SK-N-SH (cell line): ENCODE data around the gene SSX2IP. TPM values are rescaled to one million over a fixed set of nuclear protein-coding genes. Genes with fewer than 3 reads are reported as not detected.
"Not testable (repeated sequence)": the region's sequence is repeated elsewhere in the genome, so short reads cannot be mapped to it uniquely, and the experiment has no call there.

Experiments
- CTCF ChIA-PET: fragments of 300-600, 350-600 bp; formaldehyde crosslinking; extraction: SDS; loops from one replicate; lab custom pipeline; 2021; lab: Yijun Ruan, JAX
- POLR2A ChIA-PET: fragments of 350-600 bp; sonication (Branson Sonifier 250); formaldehyde crosslinking; extraction: SDS; loops from one replicate; lab custom pipeline; 2020; ENCODE audit warnings: antibody characterized with exemption, inconsistent platforms; lab: Yijun Ruan, JAX
- DNase-seq: peaks from one replicate; pipeline ENCODE4 v3.0.0; 2012
- H2AFZ ChIP-seq: fragments of 200-600 bp; sonication (generic); 2 replicates; pipeline ENCODE4 v1.8.1; 2016; ENCODE audit warnings: antibody characterized with exemption, mild to moderate bottlenecking, low read depth
- H3F3A ChIP-seq: fragments of 200-600 bp; sonication (generic); replicated peaks from 2 replicates; pipeline ENCODE3; 2016; ENCODE audit warnings: antibody characterized with exemption, mild to moderate bottlenecking; ENCODE audit not compliant: insufficient read depth
- H3K27ac ChIP-seq, 2 experiments: fragments of 200-500 bp in 1 of 2; fragments of 200-600 bp in 1 of 2; sonication (Bioruptor generic) in 1 of 2; sonication (generic), shearing (Covaris generic) in 1 of 2; 2 replicates each; pipeline versions ENCODE4 v1.5.1 to v1.6.1; 2014 to 2016; ENCODE audit warnings: low read depth in 2 of 2, inconsistent platforms in 1 of 2, low read length in 1 of 2, mild to moderate bottlenecking in 1 of 2, mixed read lengths in 1 of 2
- H3K27me3 ChIP-seq: fragments of 200-600 bp; sonication (generic), shearing (Covaris generic); 2 replicates; pipeline ENCODE4 v1.6.1; 2016; ENCODE audit warnings: mixed run types; ENCODE audit not compliant: insufficient read depth
- H3K36me3 ChIP-seq, 2 experiments: fragments of 200-500 bp in 1 of 2; fragments of 200-600 bp in 1 of 2; sonication (Bioruptor generic) in 1 of 2; sonication (generic) in 1 of 2; replicated peaks in 1 of 2; 2 replicates each; pipeline versions ENCODE3 to v1.5.1; 2014 to 2016; ENCODE audit warnings: low read length in 1 of 2, mild to moderate bottlenecking in 1 of 2; ENCODE audit not compliant: insufficient read depth in 2 of 2, control insufficient read depth in 1 of 2
- H3K4me1 ChIP-seq, 2 experiments: fragments of 200-500 bp in 1 of 2; fragments of 200-600 bp in 1 of 2; sonication (Bioruptor generic) in 1 of 2; sonication (generic), shearing (Covaris generic) in 1 of 2; 2 replicates each; pipeline versions ENCODE4 v1.5.1 to v1.6.1; 2014 to 2016; ENCODE audit warnings: low read depth in 1 of 2, low read length in 1 of 2, mixed run types in 1 of 2; ENCODE audit not compliant: insufficient read depth in 2 of 2, control insufficient read depth in 1 of 2
- H3K4me2 ChIP-seq: fragments of 200-600 bp; sonication (generic), shearing (Covaris generic); 2 replicates; pipeline ENCODE4 v1.6.1; 2017; ENCODE audit warnings: mixed run types
- H3K4me3 ChIP-seq, 2 experiments: fragments of 200-500 bp in 1 of 2; fragments of 200-600 bp in 1 of 2; sonication (Bioruptor generic) in 1 of 2; sonication (generic), shearing (Covaris generic) in 1 of 2; 2 replicates each; pipeline versions ENCODE4 v1.5.1 to v1.8.1; 2014 to 2016; ENCODE audit warnings: low read depth in 2 of 2, inconsistent platforms in 1 of 2, low read length in 1 of 2, mild to moderate bottlenecking in 1 of 2, mixed read lengths in 1 of 2, moderate library complexity in 1 of 2
- H3K79me2 ChIP-seq: fragments of 200-600 bp; sonication (generic); 2 replicates; pipeline ENCODE4 v1.8.1; 2017; ENCODE audit warnings: mild to moderate bottlenecking; ENCODE audit not compliant: insufficient read depth
- H3K9ac ChIP-seq: fragments of 200-600 bp; sonication (generic); 2 replicates; pipeline ENCODE4 v1.6.1; 2017; ENCODE audit warnings: mixed run types
- H3K9me2 ChIP-seq: fragments of 200-600 bp; sonication (generic); 2 replicates; pipeline ENCODE4 v1.6.1; 2017; ENCODE audit warnings: mixed run types
- H3K9me3 ChIP-seq: fragments of 200-600 bp; sonication (generic); 2 replicates; pipeline ENCODE4 v1.6.1; 2017; ENCODE audit warnings: mixed run types, mild to moderate bottlenecking, moderate library complexity
- H4K20me1 ChIP-seq: fragments of 200-600 bp; sonication (generic); 2 replicates; pipeline ENCODE4 v1.6.1; 2017; ENCODE audit warnings: mild to moderate bottlenecking, mixed run types; ENCODE audit not compliant: insufficient read depth
- EP300 ChIP-seq, 2 experiments: IDR thresholded peaks; 2 replicates each; pipeline versions ENCODE4 v1.4.0 to v1.6.1; 2012; ENCODE audit warnings: borderline replicate concordance in 1 of 2, low read depth in 1 of 2, low read length in 1 of 2
- EZH2phosphoT487 ChIP-seq: fragments of 200-600 bp; sonication (generic); IDR thresholded peaks from 2 replicates; pipeline ENCODE4 v1.6.1; 2017; ENCODE audit warnings: low read depth, mixed run types, mild to moderate bottlenecking, antibody characterized with exemption, moderate library complexity, borderline replicate concordance
- FOSL2 ChIP-seq: IDR thresholded peaks from 2 replicates; pipeline ENCODE4 v1.4.0; 2012; ENCODE audit warnings: low read depth, mild to moderate bottlenecking, moderate library complexity, borderline replicate concordance
- FOXJ3 ChIP-seq: sonication (generic); formaldehyde crosslinking; IDR thresholded peaks from 2 replicates; pipeline ENCODE4 v1.5.1; 2020; ENCODE audit warnings: mild to moderate bottlenecking, missing genetic modification reagents
- IRF3 ChIP-seq: fragments of 150-350 bp; IDR thresholded peaks from 2 replicates; pipeline ENCODE4 v1.6.1; 2016; ENCODE audit warnings: mild to moderate bottlenecking, low read depth, low read length
- JUND ChIP-seq: IDR thresholded peaks from 2 replicates; pipeline ENCODE4 v1.4.0; 2012
- MEF2A ChIP-seq: IDR thresholded peaks from 2 replicates; pipeline ENCODE4 v1.4.0; 2012; ENCODE audit warnings: low read depth, borderline replicate concordance
- NFIC ChIP-seq: IDR thresholded peaks from 2 replicates; pipeline ENCODE4 v1.4.0; 2012; ENCODE audit warnings: borderline replicate concordance
- PBX3 ChIP-seq: IDR thresholded peaks from 2 replicates; pipeline ENCODE4; 2012
- RCOR1 ChIP-seq: fragments of 150-350 bp; IDR thresholded peaks from 2 replicates; pipeline ENCODE4 v1.6.1; 2017; ENCODE audit warnings: antibody characterized with exemption, low read length
- RXRA ChIP-seq: IDR thresholded peaks from 2 replicates; pipeline ENCODE4 v1.4.0; 2012; ENCODE audit warnings: low read depth, mild to moderate bottlenecking, borderline replicate concordance
- SIN3A ChIP-seq: IDR thresholded peaks from 2 replicates; pipeline ENCODE4 v1.6.1; 2012; ENCODE audit warnings: low read depth, mild to moderate bottlenecking, low read length, moderate library complexity, borderline replicate concordance
- SMC3 ChIP-seq: IDR thresholded peaks from 2 replicates; pipeline ENCODE4 v1.6.1; 2012; ENCODE audit warnings: low read depth, low read length, improper control_type of control experiment
- TCF12 ChIP-seq: IDR thresholded peaks from 2 replicates; pipeline ENCODE4 v1.4.0; 2012
- TEAD4 ChIP-seq: IDR thresholded peaks from 2 replicates; pipeline ENCODE4 v1.4.0; 2012; ENCODE audit warnings: mild to moderate bottlenecking, borderline replicate concordance; ENCODE audit not compliant: insufficient read depth
- USF2 ChIP-seq: fragments of 150-350 bp; IDR thresholded peaks from 2 replicates; pipeline ENCODE4 v1.6.1; 2017; ENCODE audit warnings: antibody characterized with exemption, low read length, low read depth, borderline replicate concordance
- ZBTB33 ChIP-seq: IDR thresholded peaks from 2 replicates; pipeline ENCODE4 v1.4.0; 2012; ENCODE audit warnings: low read depth, borderline replicate concordance
- WGBS: methylation state at CpG from one replicate; pipeline ENCODE4 v1.1.6; 2017; ENCODE audit warnings: low lambda C conversion rate; 5-methylcytosine and 5-hydroxymethylcytosine counted together
- polyA plus RNA-seq, 3 experiments: library from polyadenylated mRNA; depleted of rRNA; stranded (reverse); fragments of >200 nt; gene quantifications; 2 replicates each; pipeline ENCODE4 v1.2.3, GENCODE V29; 2012

Gene SSX2IP
- polyA plus RNA-seq, 1 of the 3 experiments (the other 2 are of a cell fraction) = 7.7 TPM

GRCh38 chr1:84598418-84598817 lies 91.8 kb downstream of the SSX2IP start:
- H3K9ac ChIP-seq = peak overlapping the region; percentile 54; the same call in 1 of the 2 replicates
- TF ChIP-seq NFIC = no peak
- TF ChIP-seq ZBTB33 = no peak
- TF ChIP-seq SIN3A = no peak
- no peak for TF ChIP-seq TEAD4
- TF ChIP-seq RCOR1 = no peak
- TF ChIP-seq TCF12 = no peak
- TF ChIP-seq FOXJ3 (CRISPR knock-in tag) = no peak
- TF ChIP-seq, all 33 proteins: peak for 0
- H3K4me3 ChIP-seq = no peak overlapping the region
- CTCF ChIA-PET = no interaction called here
- WGBS = 71% methylated on average over 3 of the region's 3 CpGs
- H4K20me1 ChIP-seq = no peaks in the 10 kb centered on the region
- H3K9me3 ChIP-seq = no peaks in the 10 kb centered on the region
- no peak for DNase-seq
- no peaks in the 10 kb centered on the region for H3K27me3 ChIP-seq
- H3K4me1 ChIP-seq = peaks cover 0 to 6% of the 10 kb centered on the region in 2 experiments; a peak in 1 of 4 replicates
- POLR2A ChIA-PET = no interaction called here
- peaks cover 26% of the 10 kb centered on the region for H3F3A ChIP-seq
- peak overlapping the region; percentile 81 for H2AFZ ChIP-seq
- H3K79me2 ChIP-seq = no peaks in the 10 kb centered on the region
- H3K27ac ChIP-seq = peak overlapping the region; percentile 54 to 97; a peak in 3 of 4 replicates
- H3K9me2 ChIP-seq = no peaks in the 10 kb centered on the region
- peak overlapping the region; percentile 71 for H3K4me2 ChIP-seq
- H3K36me3 ChIP-seq = no peaks in the 10 kb centered on the region

- 47% methylated on average over 1 of the region's 1 CpG for WGBS
- Histone ChIP-seq H4K20me1 (no peaks in the 10 kb centered on the region), H3K27ac (peak overlapping the region in 1 of 2 experiments; percentile 97; a peak in 1 of 4 replicates), H3K4me2 (no peak overlapping the region), H3K27me3 (no peaks in the 10 kb centered on the region), H3K9me2 (no peaks in the 10 kb centered on the region), H3K79me2 (no peaks in the 10 kb centered on the region), H3K36me3 (no peaks in the 10 kb centered on the region), H3F3A (peaks cover 25% of the 10 kb centered on the region), H3K9ac (no peak overlapping the region), H3K4me3 (no peak overlapping the region), H2AFZ (0 out of 2 replicates have a peak overlapping the region, but pooled peaks have one; percentile 5), H3K4me1 (peaks cover 0 to 6% of the 10 kb centered on the region in 2 experiments; a peak in 1 of 4 replicates), H3K9me3 (no peaks in the 10 kb centered on the region)
- no peak for TF ChIP-seq EP300 (IDR thresholded peaks at IDR 0.05; ENCODE audit: borderline replicate concordance in 1 of 2, low read depth in 1 of 2, low read length in 1 of 2)
- no peak for TF ChIP-seq RXRA
- TF ChIP-seq FOSL2 = no peak
- no peak for TF ChIP-seq USF2
- TF ChIP-seq EZH2phosphoT487 = no peak
- no peak for TF ChIP-seq MEF2A
- no peak for TF ChIP-seq IRF3
- no peak for TF ChIP-seq PBX3
- no peak for TF ChIP-seq SMC3
- TF ChIP-seq JUND = no peak
- DNase-seq = no peak
- ChIA-PET CTCF (interaction anchor here (0.6 kb wide), 1 partner anchor 26 kb away, joined by 3 read pairs; no protein-coding TSS in a partner anchor), POLR2A (no interaction called here)
Measured at GRCh38 chr1:84597011-84597410, 93.2 kb downstream of the SSX2IP start.

GRCh38 chr1:84594959-84595358 lies 95.3 kb downstream of the SSX2IP start:
- peaks cover 21% of the 10 kb centered on the region for H3F3A ChIP-seq
- H3K9me3 ChIP-seq, H2AFZ ChIP-seq, H3K79me2 ChIP-seq, H3K4me2 ChIP-seq, DNase-seq, CTCF ChIA-PET, H3K4me3 ChIP-seq, H3K9me2 ChIP-seq, POLR2A ChIA-PET, H3K9ac ChIP-seq, H3K36me3 ChIP-seq, H3K4me1 ChIP-seq, H3K27ac ChIP-seq, H4K20me1 ChIP-seq, H3K27me3 ChIP-seq: not testable (repeated sequence)
- 74% methylated on average over 2 of the region's 2 CpGs for WGBS
